Measurements from ENCODE around the gene ZRANB1.

ZRANB1 gene

GRCh38 chr10:125023862-125024496, 82.1 kb downstream of the ZRANB1 start:
- DNase-seq: no peak

- DNase-seq: no peak
Measured at GRCh38 chr10:125024497-125025234, 82.7 kb downstream of the ZRANB1 start.

GRCh38 chr10:125025341-125025740, 83.4 kb downstream of the ZRANB1 start:
- no peak for DNase-seq

- no peak for DNase-seq
Measured at GRCh38 chr10:125026036-125026931, 84.4 kb downstream of the ZRANB1 start.

GRCh38 chr10:125026974-125027735, 85.2 kb downstream of the ZRANB1 start:
- no peak for DNase-seq

GRCh38 chr10:125027871-125028869, 86.2 kb downstream of the ZRANB1 start:
- DNase-seq: no peak

GRCh38 chr10:125029584-125030242, 87.8 kb downstream of the ZRANB1 start:
- no peak for DNase-seq

GRCh38 chr10:125030567-125031197, 88.8 kb downstream of the ZRANB1 start:
- no peak for DNase-seq

GRCh38 chr10:125032474-125033020, 90.6 kb downstream of the ZRANB1 start:
- DNase-seq: no peak

- DNase-seq: no peak
Measured at GRCh38 chr10:125033146-125033924, 91.4 kb downstream of the ZRANB1 start.

GRCh38 chr10:125034675-125035074, 92.8 kb downstream of the ZRANB1 start:
- no peak for DNase-seq

GRCh38 chr10:125035136-125035535, 93.2 kb downstream of the ZRANB1 start:
- DNase-seq: no peak

GRCh38 chr10:125035588-125036295, 93.8 kb downstream of the ZRANB1 start:
- no peak for DNase-seq

- no peak for DNase-seq
Measured at GRCh38 chr10:125037145-125037877, 95.4 kb downstream of the ZRANB1 start.

Measured in inflammatory macrophage treated with lipopolysaccharide for 1 hour (primary cell).